Stomach (tissue), 9 donors: ENCODE results near the gene TMED5. TPM values are rescaled to one million over a fixed set of nuclear protein-coding genes. Genes with fewer than 3 reads are reported as not detected.

Experiments used
- DNase-seq, 2 donors: peaks; one replicate each; pipeline versions ENCODE4 v3.0.0 to v3.0.0-alpha.2; 2013 to 2019
- H3K27ac ChIP-seq, 5 donors: fragments of 200-600 bp in 4 of 5; sonication (generic) in 4 of 5; one replicate each; pipeline ENCODE4 v1.5.1; 2013 to 2019; ENCODE audit warnings: mild to moderate bottlenecking in 1 of 5, moderate library complexity in 1 of 5
- H3K27me3 ChIP-seq, 3 donors: fragments of 200-600 bp; sonication (generic); one replicate each; pipeline ENCODE4 v1.5.1; 2017 to 2019; ENCODE audit warnings: mixed run types in 1 of 3
- H3K36me3 ChIP-seq, 4 donors: fragments of 200-600 bp; sonication (generic); 1 replicate in 3 of 4; 2 replicates in 1 of 4; pipeline ENCODE4 v1.5.1; 2016 to 2019
- H3K4me1 ChIP-seq, 4 donors: fragments of 200-600 bp; sonication (generic); one replicate each; pipeline ENCODE4 v1.5.1; 2016 to 2019
- H3K4me3 ChIP-seq, 4 donors: fragments of 200-600 bp; sonication (generic) in 3 of 4; one replicate each; pipeline ENCODE4 v1.5.1; 2016 to 2019; ENCODE audit warnings: mild to moderate bottlenecking in 1 of 4
- H3K9me3 ChIP-seq, 4 donors: fragments of 200-600 bp; sonication (generic); one replicate each; pipeline ENCODE4 v1.5.1; 2016 to 2019
- EP300 ChIP-seq: sonication (generic); formaldehyde crosslinking; IDR thresholded peaks from one replicate; pipeline ENCODE4 v1.6.1; 2017; ENCODE audit warnings: antibody characterized with exemption
- POLR2A ChIP-seq, 4 donors: fragments of 450-650 bp; IDR thresholded peaks; one replicate each; pipeline ENCODE4 v1.6.1; 2016; ENCODE audit warnings: antibody characterized with exemption in 4 of 4, control low read depth in 2 of 4, mild to moderate bottlenecking in 1 of 4, moderate library complexity in 1 of 4
- POLR2AphosphoS5 ChIP-seq, 3 donors: sonication (generic); formaldehyde crosslinking; IDR thresholded peaks; one replicate each; pipeline ENCODE4 v1.6.1; 2016; ENCODE audit warnings: antibody characterized with exemption in 3 of 3
- WGBS, 5 donors: extraction: QIAGEN DNeasy Blood & Tissue Kit in 3 of 5; methylation state at CpG; one replicate each; pipeline versions ENCODE4 v1.1.5 to v1.1.7; 2013 to 2018; 5-methylcytosine and 5-hydroxymethylcytosine counted together
- intact Hi-C: fragments of 100-400 bp; cut with DNase I; formaldehyde crosslinking; loops from one replicate; pipeline ENCODE4 v1.15.1; 2023; ENCODE audit warnings: low total_unique reads
- polyA plus RNA-seq, 3 donors: library from polyadenylated mRNA; stranded (reverse); fragments of 200-250 nt; gene quantifications; one replicate each; pipeline ENCODE4 v1.2.3, GENCODE V29; 2013
- total RNA-seq, 5 donors: library from RNA; depleted of rRNA; stranded (reverse); fragments of >200 nt; gene quantifications; one replicate each; pipeline versions ENCODE4 v1.1.0 to v1.2.3, GENCODE V29; 2014 to 2016
- TF ChIP-seq, protein P1 (sequence below), 7 experiments: fragments of 450-650 bp in 4 of 7; fragments of 200-600 bp in 3 of 7; sonication (generic) in 3 of 7; IDR thresholded peaks; one replicate each; pipeline ENCODE4 v1.5.1; 2016 to 2019; ENCODE audit warnings: antibody characterized with exemption in 7 of 7, control low read depth in 2 of 7, mild to moderate bottlenecking in 1 of 7
- donor health status: healthy with polysubstance abuse.
- donor health status: Bipolar disorder and iron deficiency.
- donor health status: healthy.

Gene TMED5
- total and polyA plus RNA-seq, 8 donors, result 8.2 to 85.6 (median 16.1) TPM

- WGBS, 5 donors, result 67 to 93% (median 87%) methylated on average over 2 of the region's 2 CpGs
Measured at GRCh38 chr1:93109578-93109977, 70.6 kb downstream of the TMED5 start.

GRCh38 chr1:93108335-93108734, 71.9 kb downstream of the TMED5 start:
- H3K36me3 ChIP-seq, result peaks cover 0 to 24% (median 14%) of the 10 kb centered on the region in 4 donors
- no peak overlapping the region for H3K4me3 ChIP-seq
- TF ChIP-seq POLR2A (IDR thresholded peaks at IDR 0.05) (no peak), EP300 (no peak), POLR2AphosphoS5 (IDR thresholded peaks at IDR 0.05) (no peak)
- TF ChIP-seq, protein P1, sequence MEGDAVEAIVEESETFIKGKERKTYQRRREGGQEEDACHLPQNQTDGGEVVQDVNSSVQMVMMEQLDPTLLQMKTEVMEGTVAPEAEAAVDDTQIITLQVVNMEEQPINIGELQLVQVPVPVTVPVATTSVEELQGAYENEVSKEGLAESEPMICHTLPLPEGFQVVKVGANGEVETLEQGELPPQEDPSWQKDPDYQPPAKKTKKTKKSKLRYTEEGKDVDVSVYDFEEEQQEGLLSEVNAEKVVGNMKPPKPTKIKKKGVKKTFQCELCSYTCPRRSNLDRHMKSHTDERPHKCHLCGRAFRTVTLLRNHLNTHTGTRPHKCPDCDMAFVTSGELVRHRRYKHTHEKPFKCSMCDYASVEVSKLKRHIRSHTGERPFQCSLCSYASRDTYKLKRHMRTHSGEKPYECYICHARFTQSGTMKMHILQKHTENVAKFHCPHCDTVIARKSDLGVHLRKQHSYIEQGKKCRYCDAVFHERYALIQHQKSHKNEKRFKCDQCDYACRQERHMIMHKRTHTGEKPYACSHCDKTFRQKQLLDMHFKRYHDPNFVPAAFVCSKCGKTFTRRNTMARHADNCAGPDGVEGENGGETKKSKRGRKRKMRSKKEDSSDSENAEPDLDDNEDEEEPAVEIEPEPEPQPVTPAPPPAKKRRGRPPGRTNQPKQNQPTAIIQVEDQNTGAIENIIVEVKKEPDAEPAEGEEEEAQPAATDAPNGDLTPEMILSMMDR (IDR thresholded peaks at IDR 0.05), result no peak
- H3K27ac ChIP-seq, result no peak overlapping the region
- H3K27me3 ChIP-seq, result no peaks in the 10 kb centered on the region
- DNase-seq, result no peak
- intact Hi-C loops, result no loop called here
- no peaks in the 10 kb centered on the region for H3K9me3 ChIP-seq
- H3K4me1 ChIP-seq, result peaks cover 0 to 16% (median 6%) of the 10 kb centered on the region in 4 donors
- 92 to 98% (median 98%) methylated on average over 2 of the region's 2 CpGs for WGBS, 5 donors

More at GRCh38 chr1:93109578-93109977, 70.6 kb downstream of the TMED5 start:
- no peak overlapping the region for H3K27ac ChIP-seq
- DNase-seq, result peak in 1 of 2 donors; percentile 12
- H3K9me3 ChIP-seq, result no peaks in the 10 kb centered on the region
- TF ChIP-seq POLR2AphosphoS5 (IDR thresholded peaks at IDR 0.05) (no peak), POLR2A (IDR thresholded peaks at IDR 0.05) (no peak), EP300 (no peak)
- TF ChIP-seq, protein P1 (IDR thresholded peaks at IDR 0.05), result no peak
- H3K4me1 ChIP-seq, result peaks cover 0 to 16% (median 6%) of the 10 kb centered on the region in 4 donors
- no peak overlapping the region for H3K4me3 ChIP-seq
- H3K36me3 ChIP-seq, result peaks cover 0 to 15% (median 6%) of the 10 kb centered on the region in 4 donors
- H3K27me3 ChIP-seq, result no peaks in the 10 kb centered on the region
- intact Hi-C loops, result no loop called here

DNA sequence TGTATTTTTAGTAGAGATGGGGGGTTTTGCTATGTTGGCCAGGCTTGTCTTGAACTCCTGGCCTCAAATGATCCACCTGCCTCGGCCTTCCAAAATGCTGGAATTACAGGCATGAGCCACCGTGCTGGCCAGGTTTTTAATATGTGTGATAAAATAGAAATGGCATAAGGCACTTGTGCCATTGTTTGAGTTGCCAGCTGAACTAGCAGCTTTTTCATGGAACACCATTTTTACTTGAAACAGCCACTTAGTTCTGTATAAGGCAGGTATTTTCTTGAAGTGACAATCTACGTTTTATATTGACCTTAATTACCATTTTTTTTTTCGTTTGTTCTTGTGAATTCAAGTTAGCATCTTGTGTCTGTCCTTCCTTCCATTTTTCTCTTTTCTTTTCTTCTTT, 72.8 kb downstream of the TMED5 start:
- WGBS, 5 donors, result 96 to 98% (median 97%) methylated on average over 4 of the region's 4 CpGs
- no peak overlapping the region for H3K27ac ChIP-seq
- intact Hi-C loops, result no loop called here
- no peaks in the 10 kb centered on the region for H3K9me3 ChIP-seq
- TF ChIP-seq EP300 (no peak), POLR2A (IDR thresholded peaks at IDR 0.05) (no peak), POLR2AphosphoS5 (IDR thresholded peaks at IDR 0.05) (no peak)
- TF ChIP-seq, protein P1 (IDR thresholded peaks at IDR 0.05), result no peak
- no peak for DNase-seq
- H3K4me3 ChIP-seq, result no peak overlapping the region
- H3K27me3 ChIP-seq, result no peaks in the 10 kb centered on the region
- H3K4me1 ChIP-seq, result peaks cover 0 to 23% (median 6%) of the 10 kb centered on the region in 4 donors
- H3K36me3 ChIP-seq, result peaks cover 0 to 24% (median 12%) of the 10 kb centered on the region in 4 donors

DNA sequence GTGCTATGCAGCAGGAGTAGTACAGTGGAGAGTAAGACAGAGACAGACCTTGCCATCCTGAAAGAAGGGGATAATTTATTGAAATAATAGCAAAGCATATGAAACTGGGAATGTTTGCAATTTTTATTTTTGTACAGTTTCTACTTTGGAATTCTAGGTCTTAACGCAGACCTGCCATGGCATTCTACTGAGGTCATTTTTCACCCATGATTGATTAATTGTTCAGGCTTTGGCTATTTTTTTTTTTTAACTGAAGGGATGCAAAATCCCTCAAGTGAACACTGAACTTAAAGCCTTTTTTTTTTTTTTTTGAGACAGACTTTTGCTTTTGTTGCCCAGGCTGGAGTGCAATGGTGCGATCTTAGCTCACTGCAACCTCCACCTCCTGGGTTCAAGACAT, 74.0 kb downstream of the TMED5 start:
- no peaks in the 10 kb centered on the region for H3K9me3 ChIP-seq
- peaks cover 0 to 24% (median 12%) of the 10 kb centered on the region in 4 donors for H3K36me3 ChIP-seq
- intact Hi-C loops, result no loop called here
- H3K4me3 ChIP-seq, result no peak overlapping the region
- 85 to 97% (median 92%) methylated on average over 2 of the region's 2 CpGs for WGBS, 5 donors
- TF ChIP-seq EP300, result no peak
- TF ChIP-seq, protein P1 (IDR thresholded peaks at IDR 0.05), result no peak
- no peak for TF ChIP-seq POLR2AphosphoS5 (IDR thresholded peaks at IDR 0.05)
- TF ChIP-seq POLR2A (IDR thresholded peaks at IDR 0.05), result no peak
- H3K27me3 ChIP-seq, result no peaks in the 10 kb centered on the region
- H3K4me1 ChIP-seq, result peaks cover 0 to 16% (median 1%) of the 10 kb centered on the region in 4 donors
- no peak overlapping the region for H3K27ac ChIP-seq
- DNase-seq, result no peak
